Stimulated activated CD4-positive, alpha-beta T cell treated with anti-CD3 and anti-CD28 coated beads, Interleukin-1b, Interleukin-23, amount 100 ng/mL, for 48 hours (primary cell): ENCODE measurements around the gene GALT.
"Not testable (repeated sequence)": the region's sequence is repeated elsewhere in the genome, so short reads cannot be mapped to it uniquely, and the experiment has no call there.

Source experiments
- DNase-seq: peaks from one replicate; pipeline ENCODE4 v3.0.0-alpha.2; 2020

Gene GALT

GRCh38 chr9:34627716-34628655 is 18.5 kb upstream of the GALT start:
- no peak for DNase-seq

GRCh38 chr9:34628656-34629490 is 17.6 kb upstream of the GALT start, which contains the start of gene ARID3C:
Gene ARID3C, minus strand, starts transcription at chr9:34629066. Its CDS starts 1,052 bp downstream, at chr9:34628014.
- DNase-seq, result no peak

GRCh38 chr9:34629491-34629808 is 17.0 kb upstream of the GALT start:
- DNase-seq, result no peak

GRCh38 chr9:34630402-34631154 is 15.9 kb upstream of the GALT start:
- DNase-seq, result no peak

- no peak for DNase-seq
These were observed 13.3 kb upstream of the GALT start for GRCh38 chr9:34633166-34633565.

GRCh38 chr9:34633851-34634550 is 12.5 kb upstream of the GALT start:
- peak; percentile 68 for DNase-seq

- DNase-seq, result no peak
These were observed 11.8 kb upstream of the GALT start for GRCh38 chr9:34634551-34635248.

- DNase-seq, result no peak
These were observed 10.9 kb upstream of the GALT start for GRCh38 chr9:34635556-34635955.

- no peak for DNase-seq
These were observed 9.6 kb upstream of the GALT start for GRCh38 chr9:34636791-34637355.

GRCh38 chr9:34637356-34638137 is 8.9 kb upstream of the GALT start, which contains the start of gene SIGMAR1:
Gene SIGMAR1, minus strand, starts transcription at chr9:34637787. Its CDS starts 90 bp downstream, at chr9:34637697.
- DNase-seq, result peak; percentile 91

- no peak for DNase-seq
These were observed 8.4 kb upstream of the GALT start for GRCh38 chr9:34638138-34638445.

GRCh38 chr9:34639322-34639721 is 7.2 kb upstream of the GALT start:
- not testable (repeated sequence) for DNase-seq

GRCh38 chr9:34642679-34643078 is 3.8 kb upstream of the GALT start:
- DNase-seq, result no peak

- DNase-seq, result no peak
These were observed 1.6 kb upstream of the GALT start for GRCh38 chr9:34644766-34645314.

GRCh38 chr9:34647084-34647403 is 569 bp downstream of the GALT start:
- DNase-seq, result no peak

- DNase-seq, result no peak
These were observed 1.2 kb downstream of the GALT start for GRCh38 chr9:34647651-34648050.

GRCh38 chr9:34648673-34649072 is 2.2 kb downstream of the GALT start:
- no peak for DNase-seq

GRCh38 chr9:34650816-34651215 is 4.3 kb downstream of the GALT start:
- no peak for DNase-seq

GRCh38 chr9:34651321-34651720 is 4.8 kb downstream of the GALT start:
- DNase-seq, result no peak

- peak; percentile 78 for DNase-seq
These were observed 5.6 kb downstream of the GALT start, which contains the start of gene IL11RA for GRCh38 chr9:34651876-34652601. Gene IL11RA, plus strand, starts transcription at chr9:34652185. Its CDS starts 3,033 bp downstream, at chr9:34655218.
